SK-N-SH treated with all-trans-retinoic acid at 6 μM for 48 hours (cell line): Measurements from ENCODE around the gene FGB.

ENCODE experiments used
- ATAC-seq: fragments of 200-7000 bp; cut with Tn5 transposase; 3 replicates; pipeline ENCODE4 v1.9.1; 2020; ENCODE audit warnings: mild to moderate bottlenecking, moderate library complexity
- ARNTL ChIP-seq: fragments of 450-650 bp; formaldehyde crosslinking; IDR thresholded peaks from 2 replicates; pipeline ENCODE4 v1.5.0; 2020; ENCODE audit warnings: low read depth, mild to moderate bottlenecking, moderate library complexity, borderline replicate concordance
- BACH2 ChIP-seq: fragments of 250-450 bp; sonication (Bioruptor Pico); IDR thresholded peaks from 2 replicates; pipeline ENCODE4 v1.9.0; 2021; ENCODE audit warnings: mild to moderate bottlenecking, borderline replicate concordance
- CSDC2 ChIP-seq: fragments of 250-450 bp; sonication (Bioruptor Pico); IDR thresholded peaks from 2 replicates; pipeline ENCODE4 v1.5.0; 2020; ENCODE audit warnings: mild to moderate bottlenecking, moderate library complexity
- ESRRG ChIP-seq: fragments of 250-450 bp; sonication (Bioruptor Pico); IDR thresholded peaks from 2 replicates; pipeline ENCODE4 v1.6.1; 2021; ENCODE audit warnings: mild to moderate bottlenecking
- GLIS3 ChIP-seq: fragments of 250-450 bp; sonication (Bioruptor Pico); IDR thresholded peaks from 2 replicates; pipeline ENCODE4 v1.5.0; 2020; ENCODE audit warnings: mild to moderate bottlenecking, moderate library complexity
- ISL1 ChIP-seq: fragments of 250-450 bp; sonication (Bioruptor Pico); IDR thresholded peaks from 2 replicates; pipeline ENCODE4 v2.1.2; 2022; ENCODE audit warnings: mild to moderate bottlenecking, moderate library complexity
- OSR1 ChIP-seq: fragments of 250-450 bp; sonication (Bioruptor Pico); IDR thresholded peaks from 2 replicates; pipeline ENCODE4 v1.8.0; 2022; ENCODE audit warnings: moderate library complexity, mild to moderate bottlenecking, inconsistent platforms
- PPARA ChIP-seq: fragments of 250-450 bp; sonication (Bioruptor Pico); IDR thresholded peaks from 2 replicates; pipeline ENCODE4 v1.5.0; 2020; ENCODE audit warnings: mild to moderate bottlenecking, borderline replicate concordance
- RARB ChIP-seq: fragments of 250-450 bp; sonication (Bioruptor Pico); IDR thresholded peaks from 2 replicates; pipeline ENCODE4 v1.8.0; 2021; ENCODE audit warnings: mild to moderate bottlenecking, moderate library complexity
- SNAI2 ChIP-seq: fragments of 250-450 bp; sonication (Bioruptor Pico); IDR thresholded peaks from 2 replicates; pipeline ENCODE4 v1.5.0; 2020; ENCODE audit warnings: mild to moderate bottlenecking, moderate library complexity
- TOX ChIP-seq: fragments of 250-450 bp; sonication (Bioruptor Pico); IDR thresholded peaks from 2 replicates; pipeline ENCODE4 v1.8.0; 2021; ENCODE audit warnings: mild to moderate bottlenecking, moderate library complexity, borderline replicate concordance
- ZC3H10 ChIP-seq: fragments of 250-450 bp; sonication (Bioruptor Pico); IDR thresholded peaks from 2 replicates; pipeline ENCODE4 v1.5.1; 2021; ENCODE audit warnings: mild to moderate bottlenecking, moderate library complexity
- ZFP3 ChIP-seq: fragments of 250-450 bp; sonication (Bioruptor Pico); IDR thresholded peaks from 2 replicates; pipeline ENCODE4 v1.5.0; 2020; ENCODE audit warnings: mild to moderate bottlenecking, moderate library complexity
- ZFP30 ChIP-seq: fragments of 450-650 bp; formaldehyde crosslinking; IDR thresholded peaks from 2 replicates; pipeline ENCODE4 v1.5.0; 2022; ENCODE audit warnings: mild to moderate bottlenecking, moderate library complexity
- ZNF565 ChIP-seq: fragments of 450-650 bp; formaldehyde crosslinking; conservative IDR thresholded peaks from 2 replicates; pipeline ENCODE4 v1.5.0; 2020; ENCODE audit warnings: low read depth, mild to moderate bottlenecking, moderate library complexity
- ZNF70 ChIP-seq: fragments of 450-650 bp; formaldehyde crosslinking; IDR thresholded peaks from 2 replicates; pipeline ENCODE4 v1.5.0; 2020; ENCODE audit warnings: mild to moderate bottlenecking, moderate library complexity
- TF ChIP-seq, protein P1 (sequence below): fragments of 250-450 bp; sonication (Bioruptor Pico); IDR thresholded peaks from 2 replicates; pipeline ENCODE4 v1.5.1; 2020; ENCODE audit warnings: low read depth, mild to moderate bottlenecking, moderate library complexity
- TF ChIP-seq, protein P2 (sequence below): fragments of 250-450 bp; sonication (Bioruptor Pico); IDR thresholded peaks from 2 replicates; pipeline ENCODE4 v1.5.1; 2021; ENCODE audit warnings: mild to moderate bottlenecking, moderate library complexity
- TF ChIP-seq, protein P3 (sequence below): fragments of 250-450 bp; sonication (Bioruptor Pico); IDR thresholded peaks from 2 replicates; pipeline ENCODE4 v1.8.0; 2021; ENCODE audit warnings: low read depth, mild to moderate bottlenecking, moderate library complexity, borderline replicate concordance
- TF ChIP-seq, protein P4 (sequence below): fragments of 250-450 bp; sonication (Bioruptor Pico); IDR thresholded peaks from 2 replicates; pipeline ENCODE4 v1.5.0; 2020; ENCODE audit warnings: mild to moderate bottlenecking, moderate library complexity
- TF ChIP-seq, protein P5 (sequence below): fragments of 250-450 bp; sonication (Bioruptor Pico); IDR thresholded peaks from 2 replicates; pipeline ENCODE4 v1.8.0; 2020; ENCODE audit warnings: mild to moderate bottlenecking, moderate library complexity, borderline replicate concordance

Gene FGB

DNA sequence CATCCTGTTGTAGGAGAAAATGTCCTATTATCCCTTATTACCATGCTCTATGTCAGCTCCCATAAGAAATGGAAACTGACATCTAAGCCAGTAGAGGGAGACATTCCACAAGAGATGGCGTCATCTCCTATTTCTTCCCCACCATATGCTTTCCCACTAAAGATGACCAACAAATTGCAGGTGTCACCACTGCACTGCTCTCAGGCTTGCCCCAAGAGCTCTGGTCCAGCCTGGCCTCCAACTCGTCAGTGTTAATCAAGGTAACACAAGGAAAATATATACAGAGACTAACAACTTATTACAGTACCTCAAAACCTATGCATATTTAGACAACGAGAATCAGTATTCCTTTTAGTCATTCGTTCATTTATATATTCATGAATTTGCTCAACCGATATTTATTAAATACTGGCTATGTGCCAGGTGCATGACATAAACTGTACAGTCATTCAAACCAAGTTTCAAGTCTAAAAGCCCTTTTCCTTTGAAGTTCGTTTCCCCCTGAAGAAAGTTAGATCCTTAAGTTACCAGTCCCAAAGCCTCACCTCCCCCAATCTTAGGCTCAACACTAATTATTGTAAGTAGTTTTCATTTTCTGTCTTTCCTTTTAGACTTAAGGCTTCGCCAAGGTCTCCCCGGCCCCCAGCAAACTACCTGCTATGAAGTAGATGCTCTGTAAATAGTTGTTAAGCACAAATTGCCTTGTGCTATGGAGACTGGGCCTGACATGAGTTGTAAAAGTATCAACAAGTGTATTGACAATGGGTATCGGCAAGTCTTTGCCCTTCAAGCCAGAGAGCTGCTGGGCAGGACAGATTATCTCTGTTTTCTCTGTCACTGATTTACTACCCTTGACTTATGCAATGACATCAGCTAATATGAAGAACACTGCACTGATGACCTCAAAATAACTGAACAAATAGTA is 3.1 kb upstream of the FGB start:
- no peak for TF ChIP-seq ZFP3 (CRISPR knock-in tag)
- no peak for TF ChIP-seq ISL1 (CRISPR knock-in tag)
- TF ChIP-seq SNAI2 (CRISPR knock-in tag): no peak
- no peak for TF ChIP-seq GLIS3 (CRISPR knock-in tag)
- no peak for TF ChIP-seq ESRRG (CRISPR knock-in tag)
- no peak for TF ChIP-seq RARB (CRISPR knock-in tag)
- TF ChIP-seq ZC3H10 (CRISPR knock-in tag): no peak
- TF ChIP-seq ZNF565: no peak
- TF ChIP-seq, protein P1, sequence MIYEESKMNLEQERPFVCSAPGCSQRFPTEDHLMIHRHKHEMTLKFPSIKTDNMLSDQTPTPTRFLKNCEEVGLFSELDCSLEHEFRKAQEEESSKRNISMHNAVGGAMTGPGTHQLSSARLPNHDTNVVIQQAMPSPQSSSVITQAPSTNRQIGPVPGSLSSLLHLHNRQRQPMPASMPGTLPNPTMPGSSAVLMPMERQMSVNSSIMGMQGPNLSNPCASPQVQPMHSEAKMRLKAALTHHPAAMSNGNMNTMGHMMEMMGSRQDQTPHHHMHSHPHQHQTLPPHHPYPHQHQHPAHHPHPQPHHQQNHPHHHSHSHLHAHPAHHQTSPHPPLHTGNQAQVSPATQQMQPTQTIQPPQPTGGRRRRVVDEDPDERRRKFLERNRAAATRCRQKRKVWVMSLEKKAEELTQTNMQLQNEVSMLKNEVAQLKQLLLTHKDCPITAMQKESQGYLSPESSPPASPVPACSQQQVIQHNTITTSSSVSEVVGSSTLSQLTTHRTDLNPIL (CRISPR knock-in tag): no peak
- TF ChIP-seq, protein P2, sequence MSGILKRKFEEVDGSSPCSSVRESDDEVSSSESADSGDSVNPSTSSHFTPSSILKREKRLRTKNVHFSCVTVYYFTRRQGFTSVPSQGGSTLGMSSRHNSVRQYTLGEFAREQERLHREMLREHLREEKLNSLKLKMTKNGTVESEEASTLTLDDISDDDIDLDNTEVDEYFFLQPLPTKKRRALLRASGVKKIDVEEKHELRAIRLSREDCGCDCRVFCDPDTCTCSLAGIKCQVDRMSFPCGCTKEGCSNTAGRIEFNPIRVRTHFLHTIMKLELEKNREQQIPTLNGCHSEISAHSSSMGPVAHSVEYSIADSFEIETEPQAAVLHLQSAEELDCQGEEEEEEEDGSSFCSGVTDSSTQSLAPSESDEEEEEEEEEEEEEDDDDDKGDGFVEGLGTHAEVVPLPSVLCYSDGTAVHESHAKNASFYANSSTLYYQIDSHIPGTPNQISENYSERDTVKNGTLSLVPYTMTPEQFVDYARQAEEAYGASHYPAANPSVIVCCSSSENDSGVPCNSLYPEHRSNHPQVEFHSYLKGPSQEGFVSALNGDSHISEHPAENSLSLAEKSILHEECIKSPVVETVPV (CRISPR knock-in tag): no peak
- no peak for TF ChIP-seq BACH2 (CRISPR knock-in tag)
- TF ChIP-seq ZNF70 (CRISPR knock-in tag): no peak
- TF ChIP-seq PPARA (CRISPR knock-in tag): no peak
- TF ChIP-seq OSR1 (CRISPR knock-in tag): no peak
- no peak for TF ChIP-seq ARNTL
- TF ChIP-seq CSDC2 (CRISPR knock-in tag): no peak
- TF ChIP-seq, protein P3, sequence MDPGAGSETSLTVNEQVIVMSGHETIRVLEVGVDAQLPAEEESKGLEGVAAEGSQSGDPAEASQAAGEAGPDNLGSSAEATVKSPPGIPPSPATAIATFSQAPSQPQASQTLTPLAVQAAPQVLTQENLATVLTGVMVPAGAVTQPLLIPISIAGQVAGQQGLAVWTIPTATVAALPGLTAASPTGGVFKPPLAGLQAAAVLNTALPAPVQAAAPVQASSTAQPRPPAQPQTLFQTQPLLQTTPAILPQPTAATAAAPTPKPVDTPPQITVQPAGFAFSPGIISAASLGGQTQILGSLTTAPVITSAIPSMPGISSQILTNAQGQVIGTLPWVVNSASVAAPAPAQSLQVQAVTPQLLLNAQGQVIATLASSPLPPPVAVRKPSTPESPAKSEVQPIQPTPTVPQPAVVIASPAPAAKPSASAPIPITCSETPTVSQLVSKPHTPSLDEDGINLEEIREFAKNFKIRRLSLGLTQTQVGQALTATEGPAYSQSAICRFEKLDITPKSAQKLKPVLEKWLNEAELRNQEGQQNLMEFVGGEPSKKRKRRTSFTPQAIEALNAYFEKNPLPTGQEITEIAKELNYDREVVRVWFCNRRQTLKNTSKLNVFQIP (CRISPR knock-in tag): no peak
- TF ChIP-seq, protein P4, sequence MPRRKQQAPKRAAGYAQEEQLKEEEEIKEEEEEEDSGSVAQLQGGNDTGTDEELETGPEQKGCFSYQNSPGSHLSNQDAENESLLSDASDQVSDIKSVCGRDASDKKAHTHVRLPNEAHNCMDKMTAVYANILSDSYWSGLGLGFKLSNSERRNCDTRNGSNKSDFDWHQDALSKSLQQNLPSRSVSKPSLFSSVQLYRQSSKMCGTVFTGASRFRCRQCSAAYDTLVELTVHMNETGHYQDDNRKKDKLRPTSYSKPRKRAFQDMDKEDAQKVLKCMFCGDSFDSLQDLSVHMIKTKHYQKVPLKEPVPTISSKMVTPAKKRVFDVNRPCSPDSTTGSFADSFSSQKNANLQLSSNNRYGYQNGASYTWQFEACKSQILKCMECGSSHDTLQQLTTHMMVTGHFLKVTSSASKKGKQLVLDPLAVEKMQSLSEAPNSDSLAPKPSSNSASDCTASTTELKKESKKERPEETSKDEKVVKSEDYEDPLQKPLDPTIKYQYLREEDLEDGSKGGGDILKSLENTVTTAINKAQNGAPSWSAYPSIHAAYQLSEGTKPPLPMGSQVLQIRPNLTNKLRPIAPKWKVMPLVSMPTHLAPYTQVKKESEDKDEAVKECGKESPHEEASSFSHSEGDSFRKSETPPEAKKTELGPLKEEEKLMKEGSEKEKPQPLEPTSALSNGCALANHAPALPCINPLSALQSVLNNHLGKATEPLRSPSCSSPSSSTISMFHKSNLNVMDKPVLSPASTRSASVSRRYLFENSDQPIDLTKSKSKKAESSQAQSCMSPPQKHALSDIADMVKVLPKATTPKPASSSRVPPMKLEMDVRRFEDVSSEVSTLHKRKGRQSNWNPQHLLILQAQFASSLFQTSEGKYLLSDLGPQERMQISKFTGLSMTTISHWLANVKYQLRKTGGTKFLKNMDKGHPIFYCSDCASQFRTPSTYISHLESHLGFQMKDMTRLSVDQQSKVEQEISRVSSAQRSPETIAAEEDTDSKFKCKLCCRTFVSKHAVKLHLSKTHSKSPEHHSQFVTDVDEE (CRISPR knock-in tag): no peak
- peak; percentile 99 for ATAC-seq

DNA sequence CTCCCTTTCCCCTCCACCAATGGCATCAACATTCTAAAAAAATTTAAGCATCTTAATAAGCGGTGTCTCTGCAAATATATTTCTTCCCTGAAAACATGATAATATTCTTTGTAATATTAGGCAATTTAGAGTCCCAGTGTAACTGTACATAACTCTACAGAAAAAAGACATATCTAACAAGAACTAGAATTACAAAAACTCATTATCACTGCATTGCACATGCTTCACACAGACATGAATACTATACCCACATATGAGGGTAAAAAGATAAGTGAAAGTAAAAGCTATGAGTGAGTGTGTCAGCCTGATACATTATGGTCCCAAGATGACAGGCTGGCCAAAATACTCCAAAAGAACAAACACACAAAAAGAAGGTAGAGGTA is 2.4 kb upstream of the FGB start:
- ATAC-seq: no peak
- TF ChIP-seq, protein P3 (CRISPR knock-in tag): no peak
- TF ChIP-seq TOX (CRISPR knock-in tag) (no peak), OSR1 (CRISPR knock-in tag) (no peak), ESRRG (CRISPR knock-in tag) (no peak), CSDC2 (CRISPR knock-in tag) (no peak), ZFP30 (no peak), BACH2 (CRISPR knock-in tag) (no peak), ZNF70 (CRISPR knock-in tag) (no peak), ZFP3 (CRISPR knock-in tag) (no peak), SNAI2 (CRISPR knock-in tag) (no peak), ZNF565 (no peak), GLIS3 (CRISPR knock-in tag) (no peak)
- TF ChIP-seq, protein P5, sequence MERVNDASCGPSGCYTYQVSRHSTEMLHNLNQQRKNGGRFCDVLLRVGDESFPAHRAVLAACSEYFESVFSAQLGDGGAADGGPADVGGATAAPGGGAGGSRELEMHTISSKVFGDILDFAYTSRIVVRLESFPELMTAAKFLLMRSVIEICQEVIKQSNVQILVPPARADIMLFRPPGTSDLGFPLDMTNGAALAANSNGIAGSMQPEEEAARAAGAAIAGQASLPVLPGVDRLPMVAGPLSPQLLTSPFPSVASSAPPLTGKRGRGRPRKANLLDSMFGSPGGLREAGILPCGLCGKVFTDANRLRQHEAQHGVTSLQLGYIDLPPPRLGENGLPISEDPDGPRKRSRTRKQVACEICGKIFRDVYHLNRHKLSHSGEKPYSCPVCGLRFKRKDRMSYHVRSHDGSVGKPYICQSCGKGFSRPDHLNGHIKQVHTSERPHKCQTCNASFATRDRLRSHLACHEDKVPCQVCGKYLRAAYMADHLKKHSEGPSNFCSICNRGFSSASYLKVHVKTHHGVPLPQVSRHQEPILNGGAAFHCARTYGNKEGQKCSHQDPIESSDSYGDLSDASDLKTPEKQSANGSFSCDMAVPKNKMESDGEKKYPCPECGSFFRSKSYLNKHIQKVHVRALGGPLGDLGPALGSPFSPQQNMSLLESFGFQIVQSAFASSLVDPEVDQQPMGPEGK (CRISPR knock-in tag): no peak
- TF ChIP-seq, protein P1 (CRISPR knock-in tag): no peak
- TF ChIP-seq, protein P4 (CRISPR knock-in tag): no peak
